Stimulated activated CD4-positive, alpha-beta T cell treated with anti-CD3 and anti-CD28 coated beads, TNF-alpha, amount 100 ng/mL, for 48 hours (primary cell): Measurements from ENCODE around the gene TPO.

Source experiments
- DNase-seq, 3 donors: peaks; one replicate each; pipeline ENCODE4 v3.0.0-alpha.2; 2020; ENCODE audit warnings: low read depth in 3 of 3

Gene TPO

DNA sequence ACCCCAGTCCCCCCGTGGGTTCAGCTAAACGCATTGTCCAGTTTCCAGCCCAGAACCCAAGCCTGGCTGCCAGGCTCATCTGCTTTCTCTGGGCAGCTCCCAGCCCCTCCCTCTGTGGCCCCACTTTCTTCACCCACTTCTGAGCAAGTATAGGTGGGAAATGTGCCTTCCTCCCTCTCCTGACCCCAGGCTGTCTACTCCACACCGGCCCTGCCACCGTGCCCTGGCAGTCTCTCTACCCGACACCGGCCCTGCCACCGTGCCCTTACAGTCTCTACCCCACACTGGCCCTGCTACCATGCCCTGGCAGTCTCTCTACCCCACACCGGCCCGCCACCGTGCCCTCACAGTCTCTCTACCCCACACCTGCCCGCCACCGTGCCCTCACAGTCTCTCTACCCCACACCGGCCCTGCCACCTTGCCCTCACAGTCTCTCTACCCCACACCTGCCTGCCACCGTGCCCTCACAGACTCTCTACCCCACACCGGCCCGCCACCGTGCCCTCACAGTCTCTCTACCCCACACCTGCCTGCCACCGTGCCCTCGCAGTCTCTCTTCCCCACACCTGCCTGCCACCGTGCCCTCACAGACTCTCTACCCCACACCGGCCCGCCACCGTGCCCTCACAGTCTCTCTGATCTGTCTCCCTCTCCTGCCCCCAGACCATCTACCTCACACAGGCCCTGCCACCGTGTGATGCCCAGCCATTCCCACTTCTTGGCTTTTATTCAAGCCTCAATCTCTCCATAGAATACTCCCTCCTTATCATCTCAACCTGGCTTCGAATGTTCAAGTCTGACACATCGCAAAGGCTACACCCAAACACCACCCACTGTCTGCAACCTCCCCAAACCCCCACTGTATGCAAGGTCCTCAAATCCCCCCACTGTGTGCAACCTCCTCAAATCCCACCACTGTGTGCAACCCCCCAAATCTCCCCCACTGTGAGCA lies 108.9 kb downstream of the TPO start:
- DNase-seq = no peak

DNA sequence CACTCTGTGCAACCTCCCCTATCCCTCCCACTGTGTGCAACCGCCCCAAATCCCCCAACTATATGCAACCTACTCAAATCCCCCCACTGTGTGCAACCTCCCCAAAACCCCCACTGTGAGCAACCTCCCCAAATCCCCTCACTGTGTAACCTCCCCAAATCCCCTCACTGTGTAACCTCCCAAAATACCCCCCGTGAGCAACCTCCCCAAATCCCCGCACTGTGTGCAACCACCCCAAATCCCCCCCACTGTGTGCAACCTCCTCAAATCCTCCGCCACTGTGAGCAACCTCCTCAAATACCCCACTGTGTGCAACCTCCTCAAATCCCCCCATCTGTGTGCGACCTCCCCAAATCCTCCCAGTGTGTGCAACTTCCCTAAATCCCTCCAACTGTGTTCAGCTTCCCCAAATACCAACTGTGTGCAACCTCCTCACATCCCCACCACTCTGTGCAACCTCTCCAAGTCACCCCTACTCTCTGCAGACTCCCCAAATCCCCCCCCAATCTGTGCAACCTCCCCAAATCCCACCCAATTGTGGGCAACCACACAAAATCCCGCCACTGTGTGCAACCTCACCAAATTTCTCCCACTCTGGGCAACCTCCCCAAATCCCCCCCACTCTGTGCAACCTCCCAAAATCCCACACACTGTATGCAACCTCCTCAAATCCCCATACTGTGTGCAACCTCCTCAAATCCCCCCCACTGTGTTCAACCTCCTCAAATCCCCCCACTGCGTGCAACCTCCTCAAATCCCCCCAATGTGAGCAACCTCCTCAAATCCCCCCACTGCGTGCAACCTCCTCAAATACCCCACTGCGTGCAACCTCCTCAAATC lies 114.1 kb downstream of the TPO start:
- DNase-seq = no peak

DNA sequence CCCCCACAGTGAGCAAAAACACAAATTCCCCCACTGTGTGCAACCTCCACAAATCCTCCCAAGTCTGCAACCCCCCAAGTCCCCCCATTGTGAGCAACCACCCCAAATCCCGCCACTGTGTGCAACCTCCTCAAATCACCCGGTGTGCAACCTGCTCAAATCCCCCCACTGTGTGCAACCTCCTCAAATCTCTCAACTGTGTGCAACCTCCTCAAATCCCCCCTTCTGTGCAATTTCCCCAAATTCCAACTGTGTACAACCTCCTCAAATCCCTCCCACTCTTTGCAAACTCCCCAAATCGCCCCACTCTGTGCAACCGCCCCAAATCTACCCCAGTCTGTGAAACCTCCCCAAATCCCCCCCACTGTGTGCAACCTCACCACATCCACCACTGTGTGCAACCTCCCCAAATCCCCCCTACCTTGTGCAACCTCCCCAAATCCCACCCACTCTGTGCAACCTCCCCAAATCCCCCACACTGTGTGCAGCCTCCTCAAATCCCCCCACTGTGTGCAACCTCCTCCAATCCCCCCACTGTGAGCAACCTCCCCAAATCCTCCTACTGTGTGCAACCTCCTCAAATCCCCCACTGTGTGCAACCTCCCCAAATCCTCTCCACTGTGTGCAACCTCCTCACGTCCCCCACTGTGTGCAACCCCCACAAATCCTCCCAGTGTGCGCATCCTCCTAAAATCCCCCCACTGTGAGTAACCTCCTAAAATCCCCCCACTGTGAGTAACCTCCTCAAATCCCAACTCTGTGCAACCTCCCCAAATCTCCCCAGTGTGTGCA lies 115.2 kb downstream of the TPO start:
- no peak for DNase-seq

DNA sequence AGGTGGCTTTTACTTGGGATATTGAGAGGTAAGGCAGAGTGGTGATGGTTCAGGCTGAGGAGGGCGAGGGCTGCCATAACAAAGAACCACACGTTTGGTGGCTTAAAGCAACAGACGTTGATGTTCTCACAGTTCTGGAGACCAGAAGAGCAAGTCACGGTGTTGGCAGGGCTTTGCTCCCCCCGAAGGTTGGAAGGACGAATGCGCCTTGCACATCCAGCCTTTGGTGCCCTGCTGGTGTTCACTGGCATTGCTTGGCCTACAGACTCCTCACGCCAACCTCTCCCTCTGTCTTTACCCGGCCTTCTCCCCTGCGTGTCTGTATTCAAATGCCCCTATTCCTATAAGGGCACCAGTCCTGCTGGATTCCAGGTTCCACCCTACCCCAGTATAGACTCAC lies 125.4 kb downstream of the TPO start:
- peak in 1 of 3 donors; percentile 23 for DNase-seq

DNA sequence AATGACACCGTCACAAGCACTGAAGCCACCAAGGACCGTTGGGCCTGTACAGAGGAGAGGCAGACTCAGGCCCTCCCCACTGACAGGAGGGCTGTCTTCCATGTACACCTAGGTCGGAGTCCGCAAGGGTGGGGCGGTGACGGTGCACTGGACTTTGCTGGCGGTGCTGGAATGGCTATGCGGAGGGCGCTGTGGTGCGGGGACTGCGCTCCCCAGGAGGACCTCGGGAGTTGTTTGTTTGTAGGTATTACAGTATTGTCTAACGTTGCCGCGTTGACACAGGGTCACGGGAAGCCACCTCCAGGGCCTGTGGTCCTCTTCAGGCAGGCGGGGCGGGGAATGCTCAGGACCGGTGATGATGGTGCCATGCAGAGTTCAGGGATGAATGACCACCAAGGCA lies 126.2 kb downstream of the TPO start:
- no peak for DNase-seq

DNA sequence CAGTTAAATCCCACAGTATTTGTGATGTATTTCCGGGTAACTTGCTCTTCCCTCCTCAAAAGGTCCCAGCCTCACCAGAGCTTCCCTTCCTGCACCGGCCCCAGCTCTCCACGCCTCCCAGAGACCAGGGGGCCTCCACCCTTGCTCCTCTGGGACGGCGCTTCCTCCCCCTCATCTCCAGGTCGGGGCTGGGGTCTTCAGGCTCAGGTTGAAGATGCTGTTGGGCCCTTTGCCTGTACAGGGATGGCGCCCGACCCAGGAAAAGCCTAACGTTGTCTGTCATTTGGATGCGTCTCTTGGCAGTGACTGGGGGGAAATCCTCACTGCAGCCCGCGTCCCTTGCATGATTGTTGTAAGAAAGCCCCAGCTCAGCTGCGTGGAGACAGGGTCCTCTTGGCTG lies 126.7 kb downstream of the TPO start:
- no peak for DNase-seq

DNA sequence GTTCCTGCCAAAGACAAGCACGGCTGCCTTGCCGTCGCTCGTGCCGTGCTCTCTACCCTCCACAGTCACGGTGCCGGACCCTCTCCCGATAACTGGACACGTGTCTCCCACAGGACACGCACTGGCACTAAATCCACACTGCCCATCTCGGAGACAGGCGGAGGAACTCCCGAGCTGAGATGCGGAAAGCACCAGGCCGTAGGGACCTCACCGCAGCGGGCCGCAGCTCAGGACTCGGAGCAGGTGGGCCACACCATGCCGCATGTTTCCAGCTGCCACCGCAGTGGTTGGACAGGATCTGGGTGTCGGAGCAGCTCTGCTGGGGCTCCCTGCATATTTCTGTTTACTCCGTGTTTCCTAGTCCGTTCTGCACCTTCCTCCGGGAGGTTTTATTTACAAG lies 127.2 kb downstream of the TPO start:
- DNase-seq = no peak

DNA sequence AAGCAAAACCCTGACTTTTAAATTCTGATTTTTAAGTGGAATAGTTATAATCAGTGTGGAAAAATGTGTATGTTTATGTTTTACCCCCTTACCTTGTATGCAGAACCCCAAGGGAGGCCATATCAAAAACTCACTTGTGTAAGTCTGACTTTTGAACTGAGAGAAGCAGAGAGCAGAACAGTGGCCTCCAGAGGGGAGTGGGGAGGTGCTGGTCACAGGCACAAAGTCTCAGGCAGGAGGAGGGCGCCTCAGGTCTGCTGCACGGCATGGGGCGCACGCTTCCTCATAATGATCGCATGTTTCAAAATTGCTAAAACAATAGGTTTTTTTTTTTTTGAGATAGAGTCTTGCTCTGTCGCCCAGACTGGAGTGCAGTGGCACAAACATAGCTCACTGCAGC lies 127.8 kb downstream of the TPO start:
- DNase-seq = no peak

DNA sequence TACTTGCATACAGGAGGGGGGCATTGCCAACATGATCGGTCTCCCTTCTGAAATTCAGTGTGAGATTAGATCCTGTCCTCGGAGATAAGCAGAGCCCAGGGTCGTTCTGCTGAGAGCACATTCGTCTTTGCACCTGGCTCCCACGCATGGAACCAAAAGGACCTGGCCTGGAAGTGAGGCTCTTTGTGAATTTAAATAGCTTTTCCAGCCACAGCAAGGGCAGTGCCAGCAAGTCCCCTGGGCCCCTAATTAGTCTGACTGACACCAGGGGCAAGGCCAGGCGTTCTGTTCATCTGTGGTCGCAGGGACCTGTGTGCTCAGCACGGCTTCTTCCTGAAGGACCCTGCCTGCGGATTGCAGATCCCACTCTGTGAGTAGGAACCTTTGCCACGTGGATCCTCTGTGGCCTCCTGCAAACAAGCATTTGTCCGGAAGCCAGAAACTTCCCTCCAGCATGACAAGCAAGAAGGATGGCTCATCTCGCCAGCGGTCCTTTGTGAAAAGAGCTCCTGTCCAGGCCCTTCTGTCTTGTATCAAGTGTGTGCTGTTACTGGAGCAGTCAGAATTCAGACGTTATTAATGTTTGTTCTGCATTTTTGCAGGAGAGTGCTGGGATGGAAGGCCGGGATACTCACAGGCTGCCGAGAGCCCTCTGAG lies 128.7 kb downstream of the TPO start:
- DNase-seq = no peak

DNA sequence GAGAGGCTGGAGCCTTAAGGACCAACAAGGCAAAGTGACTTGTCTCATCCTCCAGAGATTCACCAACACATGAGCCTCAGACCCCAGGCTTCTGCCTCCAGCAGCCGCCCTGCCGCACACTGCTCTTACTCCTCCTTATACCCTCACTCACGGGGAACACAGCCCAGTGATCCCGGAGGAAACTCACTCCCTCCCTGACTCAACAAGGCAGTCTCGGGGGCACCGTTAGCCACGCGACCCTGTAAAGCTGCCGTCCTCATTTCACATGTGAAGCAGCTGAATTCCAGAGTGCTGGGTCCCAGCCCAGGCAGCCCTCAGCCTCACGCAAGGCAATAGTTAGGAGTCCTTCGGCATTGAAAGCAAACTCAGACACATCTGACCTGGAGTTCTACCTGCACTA lies 129.7 kb downstream of the TPO start:
- DNase-seq = no peak

DNA sequence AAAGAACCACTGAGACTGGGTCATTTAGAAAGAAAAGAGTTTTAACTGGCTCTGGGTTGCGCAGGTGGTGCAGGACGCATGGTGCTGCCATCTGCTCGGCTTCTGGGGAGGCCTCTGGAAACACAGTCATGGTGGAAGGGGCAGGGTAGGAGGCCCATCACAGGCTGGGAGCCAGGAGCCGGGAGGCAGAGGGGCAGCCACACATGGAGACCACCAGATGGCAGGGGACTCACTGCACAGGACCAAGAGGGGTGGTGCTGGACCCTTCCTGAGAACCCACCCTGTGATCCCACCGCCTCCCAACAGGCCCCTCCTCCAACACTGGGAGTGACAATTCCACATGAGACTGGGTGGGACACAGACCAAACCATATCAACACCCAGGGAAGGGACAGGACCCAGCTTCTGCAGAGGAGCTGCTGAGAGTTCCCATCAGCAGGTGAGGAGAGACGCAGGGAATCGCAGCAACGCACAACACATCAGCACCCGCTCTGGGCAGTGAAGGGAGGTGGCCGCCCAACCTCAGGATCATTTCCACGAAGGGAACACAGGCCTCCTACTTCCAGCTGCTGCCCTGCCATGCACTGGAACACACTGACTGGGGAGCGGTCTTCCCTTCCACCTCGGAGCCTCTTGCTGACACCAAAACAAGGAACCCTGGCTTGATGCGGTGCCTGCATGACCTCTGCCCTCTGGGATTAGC lies 130.7 kb downstream of the TPO start:
- DNase-seq = no peak

DNA sequence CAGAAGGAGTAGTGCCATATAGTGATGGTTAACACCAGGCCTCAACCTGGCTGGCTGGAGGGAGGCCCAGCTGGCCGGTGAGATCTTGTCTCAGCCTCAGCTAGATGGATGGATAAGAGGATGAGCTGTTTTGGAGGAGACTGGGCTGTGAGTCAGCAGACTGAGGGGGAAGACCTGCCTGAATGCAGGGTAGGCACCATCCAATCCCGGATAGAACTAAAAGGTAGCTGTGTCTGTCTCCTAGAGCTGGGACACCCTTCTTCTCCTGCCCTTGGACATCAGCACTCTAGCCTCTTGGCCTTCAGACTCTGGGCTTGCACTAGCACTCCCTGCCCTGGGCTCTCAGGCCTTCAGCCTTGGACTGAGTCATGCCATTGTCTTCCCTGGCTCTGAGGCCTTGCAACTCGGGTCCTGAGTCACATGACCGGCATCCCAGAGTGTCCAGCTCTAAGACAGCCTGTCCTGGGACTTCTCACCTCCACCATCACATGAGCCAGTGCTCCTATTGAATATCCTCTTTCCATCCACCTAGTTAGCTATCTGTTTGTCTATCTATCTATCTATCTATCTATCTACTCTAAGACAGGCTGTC lies 131.3 kb downstream of the TPO start:
- no peak for DNase-seq

DNA sequence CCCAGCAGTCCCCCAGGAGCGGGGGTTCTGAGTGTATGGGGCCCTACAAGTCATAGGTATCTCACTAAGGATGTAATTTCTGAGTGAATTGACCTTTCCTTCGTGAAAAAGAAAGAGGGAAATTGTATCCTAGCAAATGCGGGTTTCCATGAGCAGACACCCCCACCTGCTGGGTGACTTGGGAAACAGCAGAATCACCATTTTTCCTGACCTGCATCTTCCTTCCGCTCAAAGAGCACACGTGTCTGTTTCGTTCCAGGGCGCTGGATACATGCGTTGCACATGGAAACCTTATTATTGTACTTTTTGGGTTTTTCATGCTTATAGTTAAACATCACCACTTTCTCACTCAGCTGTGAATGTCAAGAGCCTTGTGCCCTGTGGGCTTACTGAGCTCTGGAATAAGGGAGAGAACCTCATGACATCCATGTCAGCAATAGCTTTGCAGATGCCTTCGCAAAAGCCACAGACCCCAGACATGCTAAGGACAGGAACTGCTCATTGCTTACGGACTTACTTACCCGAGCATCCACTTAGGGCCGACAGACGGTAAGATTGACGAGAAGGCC lies 132.8 kb downstream of the TPO start:
- no peak for DNase-seq

DNA sequence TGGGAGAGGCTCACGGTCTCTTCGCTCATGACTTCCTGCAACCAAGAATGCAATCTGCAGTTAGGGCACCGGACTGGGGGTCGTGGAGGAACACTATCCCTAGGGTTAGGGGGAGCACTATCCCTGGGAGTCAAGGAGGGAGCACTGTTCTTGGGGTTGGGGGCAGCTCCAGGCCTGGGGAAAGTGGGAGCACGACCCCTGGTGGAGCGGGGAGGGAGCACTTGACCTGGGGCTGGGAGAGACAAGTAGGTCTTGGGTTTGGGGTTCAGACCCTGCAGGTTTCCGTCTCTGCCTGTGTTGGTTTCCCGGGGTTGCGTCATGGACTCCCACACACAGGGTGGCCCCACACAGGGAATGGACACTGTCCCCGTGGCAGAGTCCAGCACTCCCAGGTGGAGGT lies 133.6 kb downstream of the TPO start:
- DNase-seq = no peak

DNA sequence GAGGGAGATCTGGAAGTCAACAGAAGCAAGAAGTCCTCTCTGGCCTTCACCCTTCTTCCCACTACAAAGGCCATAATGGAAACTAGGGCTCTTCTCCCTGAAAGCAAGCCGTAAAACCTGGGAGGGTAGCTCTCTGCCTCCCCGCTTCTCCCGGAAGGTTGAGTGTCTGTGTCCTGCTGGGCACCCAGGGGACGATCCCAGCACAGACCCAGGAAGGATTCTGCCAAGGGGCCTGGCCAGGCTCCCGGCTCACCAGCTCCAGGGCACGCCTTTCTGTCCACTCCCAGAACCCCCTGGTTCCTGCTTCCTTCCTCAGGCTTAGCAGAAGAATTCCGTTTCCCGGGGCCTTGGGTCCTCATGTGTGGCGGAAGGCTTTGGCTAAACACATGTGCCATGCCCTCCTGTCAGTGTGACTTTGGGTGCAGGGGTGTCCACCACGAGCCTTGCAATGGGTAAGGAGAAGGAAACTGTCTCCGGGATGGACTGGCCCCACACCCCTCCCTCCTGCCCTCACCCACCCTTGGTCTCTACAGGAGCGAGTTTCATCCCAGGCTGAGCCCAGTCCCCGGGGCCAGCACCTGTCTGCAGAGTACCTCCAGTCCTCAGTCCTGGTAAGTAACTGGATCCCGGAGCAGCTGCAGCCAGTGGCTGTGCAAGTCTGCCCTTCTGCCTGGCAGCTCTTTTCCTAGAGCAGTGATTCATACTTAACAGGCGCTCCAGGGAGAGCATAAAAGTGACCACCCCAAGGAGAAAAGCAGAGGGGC lies 135.8 kb downstream of the TPO start:
- no peak for DNase-seq

DNA sequence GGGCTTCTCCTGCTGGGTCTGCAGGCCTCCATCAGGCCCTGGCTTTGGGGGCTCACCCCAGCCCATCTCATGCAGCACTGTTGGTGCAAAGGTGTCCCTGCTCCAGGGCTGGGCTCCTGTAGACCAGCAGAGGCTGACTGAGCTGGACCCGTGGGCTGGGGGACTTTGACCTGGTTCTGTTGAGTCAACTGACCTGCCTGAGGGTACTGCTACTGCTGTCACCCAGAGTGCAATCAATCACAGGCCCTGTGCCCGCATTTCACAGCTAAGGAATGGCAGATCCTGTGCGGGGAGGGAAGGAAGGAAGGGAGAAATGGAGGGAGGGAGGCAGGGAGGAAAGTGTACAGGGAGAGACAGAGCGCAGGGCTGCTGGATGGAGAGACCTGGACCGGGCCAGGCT lies 136.8 kb downstream of the TPO start:
- DNase-seq = no peak

DNA sequence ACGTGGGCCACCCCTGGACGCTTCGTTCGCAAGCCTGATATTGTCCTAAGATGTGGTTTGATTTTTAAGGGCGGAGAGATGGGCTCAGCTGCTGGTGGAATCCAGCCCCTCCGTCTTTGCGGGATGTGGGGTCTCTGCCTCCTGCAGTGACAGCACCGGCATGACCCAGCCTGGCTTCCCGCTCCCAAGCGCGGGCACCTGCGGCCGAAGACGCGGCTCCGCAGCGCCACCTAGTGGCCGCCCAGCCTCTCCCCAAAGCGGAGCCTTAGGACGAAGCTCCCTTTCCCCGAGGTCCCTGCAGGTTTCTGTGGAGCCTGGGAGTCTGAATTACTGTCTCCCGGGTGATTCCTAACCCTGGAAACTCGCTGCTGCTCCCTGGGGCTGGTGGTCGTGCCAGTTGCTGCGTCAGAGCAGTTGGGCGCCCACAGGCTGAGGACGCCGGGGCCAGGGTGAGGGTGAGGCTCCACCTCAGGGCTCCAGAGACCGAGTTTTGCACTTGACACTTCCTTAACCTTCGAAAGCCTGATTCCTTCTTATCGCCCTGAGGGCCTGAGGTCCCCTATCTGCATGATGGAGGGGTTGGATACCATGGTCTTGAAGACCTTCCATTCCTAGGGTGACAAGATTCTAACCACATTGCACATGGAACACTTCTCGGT lies 137.5 kb downstream of the TPO start:
- peak; percentile 32 to 54 (median 32) for DNase-seq

DNA sequence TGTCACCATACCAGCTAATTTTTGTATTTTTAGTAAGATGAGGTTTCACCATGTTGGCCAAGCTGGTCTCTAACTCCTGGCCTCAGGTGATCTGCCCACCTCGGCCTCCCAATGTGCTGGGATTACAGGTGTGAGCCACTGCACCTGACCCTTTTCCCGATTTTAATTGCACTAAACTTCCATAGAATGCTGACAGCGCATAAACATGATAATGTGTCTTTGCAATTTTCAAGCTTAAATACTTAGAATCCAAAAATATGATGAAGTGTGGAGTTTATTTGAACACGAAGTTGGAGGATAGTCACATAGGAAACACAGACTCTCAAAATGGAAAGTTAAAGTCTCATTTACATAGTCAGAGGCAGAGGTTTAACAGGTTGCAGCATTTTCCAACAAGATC lies 138.6 kb downstream of the TPO start:
- DNase-seq = no peak

DNA sequence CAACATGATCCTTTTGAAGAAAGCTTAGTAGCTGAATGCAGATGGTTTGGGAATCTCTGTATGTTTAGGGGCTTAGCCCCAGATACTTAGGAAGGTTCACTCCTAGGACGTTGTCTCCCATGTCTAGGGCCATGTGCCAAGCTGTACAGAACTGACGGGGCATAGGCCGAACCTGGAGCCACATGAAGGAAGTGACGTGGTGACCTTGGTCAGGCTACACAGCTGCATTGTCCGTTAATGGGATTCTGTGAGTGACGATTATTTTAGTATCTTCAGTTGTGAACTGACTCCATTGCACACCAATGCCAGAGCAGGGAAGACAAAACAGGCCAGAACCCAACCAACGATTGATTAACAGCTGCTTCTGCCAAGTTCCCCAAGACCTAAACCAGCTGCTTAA lies 139.3 kb downstream of the TPO start:
- DNase-seq = no peak
